SIG-M5 (cell line): ENCODE measurements around the gene PCBP4.

Experiments
- DNase-seq: peaks from one replicate; lab custom pipeline; 2025; lab: John Stamatoyannopoulos, UW

PCBP4 gene

DNA sequence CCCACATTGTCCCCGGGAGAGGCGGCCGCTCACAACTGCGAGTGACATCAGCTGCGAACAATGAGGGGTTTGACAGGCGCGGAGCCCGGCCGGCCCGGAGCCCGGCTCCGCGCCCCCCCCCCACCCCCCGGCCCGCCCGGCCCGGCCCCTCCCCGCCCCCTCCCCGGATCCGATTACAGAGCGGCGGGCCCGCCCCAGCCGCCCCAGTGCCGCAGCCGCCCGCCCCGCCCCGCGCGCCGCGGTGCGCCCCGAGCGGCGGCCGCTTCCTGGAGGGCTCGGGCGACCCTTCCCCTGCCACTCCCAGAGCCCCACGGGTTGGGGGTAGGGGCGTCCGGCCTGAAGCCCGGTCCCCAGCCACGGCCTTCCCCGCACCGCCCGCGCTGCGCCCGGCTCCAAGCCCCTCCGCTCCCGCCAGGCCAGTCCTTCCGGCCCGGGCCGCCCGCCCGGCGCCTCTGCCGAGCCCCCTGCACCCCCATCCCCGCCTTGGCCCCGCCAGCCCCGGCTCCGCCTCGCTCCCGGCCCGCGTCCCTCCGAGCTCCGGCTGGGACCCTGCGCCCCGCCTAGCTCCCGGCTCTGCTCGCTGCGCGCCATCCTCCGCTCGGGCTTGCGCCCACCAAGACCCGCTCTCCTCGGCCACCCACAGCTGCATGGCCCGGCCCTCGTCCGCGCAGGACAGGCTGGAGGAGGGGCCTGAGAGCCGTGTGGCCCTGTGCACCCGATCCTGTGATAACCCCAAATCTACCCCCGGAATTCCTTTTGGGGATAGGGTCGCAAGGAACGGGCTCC is at the start of gene PCBP4:
Gene PCBP4, minus strand, starts transcription at position 71 of the 786 bp plus-strand sequence. CDS start 6,214 bp downstream, outside the sequence.
- no peak for DNase-seq

DNA sequence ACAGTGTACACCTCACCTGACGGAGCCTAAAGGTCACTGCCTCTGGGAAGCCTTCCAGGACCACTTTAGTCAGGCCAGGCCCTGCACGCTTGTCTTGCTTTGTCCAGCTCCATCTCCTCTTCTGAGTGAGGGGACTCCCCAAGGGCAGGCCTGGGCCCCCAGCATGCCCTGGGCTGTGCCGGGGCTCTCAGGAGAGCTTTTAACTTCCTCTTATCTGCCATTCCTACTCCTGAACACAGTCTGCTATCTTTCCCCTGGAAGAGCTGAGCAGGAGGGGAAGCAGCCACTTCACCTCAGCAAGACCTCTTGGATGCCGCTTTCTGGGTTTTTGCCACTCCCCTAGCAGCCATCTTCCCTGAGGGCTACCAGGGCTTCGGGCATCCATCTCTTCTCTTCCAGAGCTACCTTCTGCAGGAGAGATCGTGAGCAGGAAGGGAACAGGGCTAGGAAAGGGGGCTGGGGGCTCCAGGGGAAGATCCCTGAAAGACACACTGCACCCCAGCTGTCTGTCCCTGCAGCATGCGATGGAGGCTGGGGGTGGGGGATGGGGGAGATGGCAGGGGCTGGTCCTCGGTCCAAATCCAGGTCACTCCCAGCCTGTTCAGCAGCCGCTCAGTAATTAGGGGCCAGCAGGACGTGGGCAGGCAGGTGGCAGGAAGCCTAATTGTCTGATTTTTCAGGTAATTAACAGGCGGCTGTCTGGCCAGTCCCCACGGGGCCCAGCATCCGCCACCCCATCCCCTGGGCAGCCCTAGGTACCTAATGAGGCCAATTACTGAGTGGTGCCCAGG is 48.4 kb upstream of the PCBP4 start:
- no peak for DNase-seq

DNA sequence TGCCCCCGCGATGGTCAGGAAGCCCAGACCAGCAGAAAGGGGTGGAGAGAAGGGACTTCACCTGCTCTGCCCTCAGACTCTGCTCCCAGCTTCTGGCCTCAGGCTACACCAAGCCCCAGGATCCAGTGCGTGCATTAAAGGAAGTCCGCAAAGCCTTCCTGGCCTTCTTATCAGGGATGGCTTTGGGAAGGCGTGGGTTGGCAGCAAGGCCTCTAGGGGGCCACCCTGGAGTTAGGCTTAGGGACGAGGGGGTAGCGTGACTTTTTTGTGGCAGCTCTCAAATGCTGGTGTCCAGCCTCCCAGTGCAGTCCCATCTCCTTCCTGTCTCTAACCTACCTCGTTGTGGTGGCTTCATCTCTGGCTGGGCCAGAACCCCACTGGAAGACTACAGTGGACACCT is 47.4 kb upstream of the PCBP4 start:
- no peak for DNase-seq

DNA sequence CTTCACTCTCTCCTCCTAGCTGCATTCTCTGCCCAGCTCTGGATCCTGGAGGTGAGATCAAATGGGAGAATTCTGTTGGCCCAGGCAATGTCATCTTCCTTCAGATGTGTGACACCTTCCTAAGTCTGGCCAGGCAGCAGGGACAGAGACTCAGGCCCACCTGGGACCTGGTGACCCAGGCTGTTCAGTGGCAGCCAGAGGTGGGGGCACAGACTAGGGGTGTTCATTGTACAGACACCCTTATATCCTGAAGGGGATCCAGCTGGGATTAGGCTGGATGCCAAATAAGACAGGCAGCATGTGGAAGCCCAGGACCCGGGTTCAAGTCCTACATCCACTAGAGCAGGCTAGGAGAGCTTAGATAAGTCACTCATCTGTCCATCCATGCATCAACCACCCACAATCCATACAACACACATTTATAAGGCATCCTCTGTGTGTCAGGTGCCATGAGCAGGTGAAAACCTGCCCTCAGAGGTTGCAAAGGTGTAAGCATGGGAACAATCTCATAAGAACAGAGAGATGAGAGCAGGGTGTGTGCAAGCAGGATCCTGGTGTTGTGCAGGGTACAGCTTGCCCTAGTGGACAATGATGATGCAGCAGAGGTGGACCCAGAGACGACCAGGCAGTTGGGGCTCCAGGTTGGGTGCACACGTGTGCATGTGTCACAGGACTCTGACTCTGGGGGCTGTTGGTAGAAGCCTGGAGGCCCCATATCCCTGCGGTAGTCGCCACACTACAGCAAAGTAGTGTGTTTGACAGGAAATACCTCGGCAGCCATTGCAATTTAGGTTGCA is 46.7 kb upstream of the PCBP4 start:
- DNase-seq, result no peak

DNA sequence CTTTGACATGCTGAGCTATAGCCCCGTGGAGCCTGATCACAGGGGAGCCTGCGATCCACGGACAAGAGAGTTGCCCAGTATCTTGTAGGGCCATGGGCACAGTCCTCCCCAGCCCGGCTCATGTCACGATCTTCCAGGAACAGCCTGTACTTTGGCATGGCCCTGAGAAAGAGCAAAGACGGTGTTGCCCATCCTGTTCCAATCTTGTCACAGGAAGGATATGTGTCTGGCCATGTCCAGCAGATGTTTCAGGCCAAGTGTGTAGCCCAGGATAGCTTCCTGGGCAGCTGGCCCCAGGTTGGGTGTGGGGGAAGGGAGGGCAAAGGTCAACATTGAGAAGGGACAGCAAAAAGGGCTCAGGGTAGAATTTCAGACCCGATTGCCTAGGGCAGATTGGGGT is 45.4 kb upstream of the PCBP4 start:
- no peak for DNase-seq

DNA sequence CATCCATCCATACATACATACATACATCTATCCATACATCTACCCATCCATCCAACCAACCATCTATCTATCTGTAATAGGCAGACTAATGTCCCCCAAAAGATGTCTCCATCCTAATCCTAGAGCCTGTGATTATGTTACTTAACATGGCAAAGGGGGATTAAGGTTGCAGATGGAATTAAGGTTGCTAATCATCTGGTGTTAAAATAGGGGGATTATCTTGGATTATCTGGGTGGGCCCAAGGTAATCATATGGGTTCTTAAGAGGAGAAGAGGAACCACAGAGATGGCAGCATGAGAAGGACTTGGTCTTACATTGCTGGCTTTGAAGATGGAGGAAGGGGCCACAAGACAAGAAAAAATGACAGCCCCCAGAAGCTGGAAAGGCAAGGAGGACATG is 43.2 kb upstream of the PCBP4 start:
- DNase-seq, result no peak

DNA sequence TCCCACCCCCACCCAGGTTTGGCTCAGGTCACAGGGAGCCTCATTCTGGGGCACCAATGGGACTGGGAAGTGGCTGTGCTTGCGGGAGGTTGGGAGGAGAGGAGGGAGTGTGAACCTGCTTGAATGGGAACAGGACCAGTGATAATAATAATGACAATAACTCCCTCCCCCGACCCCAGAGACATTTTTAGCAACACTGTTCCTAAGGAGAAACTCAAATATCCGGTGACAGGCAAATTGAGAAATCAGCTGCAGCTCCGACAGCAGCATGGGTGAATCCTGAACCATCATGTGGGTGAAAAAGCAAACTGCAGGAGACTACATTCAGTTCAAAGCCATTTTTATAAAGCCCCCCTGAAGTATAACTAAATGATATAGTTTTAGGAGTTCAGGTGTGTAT is 40.0 kb upstream of the PCBP4 start:
- no peak for DNase-seq

DNA sequence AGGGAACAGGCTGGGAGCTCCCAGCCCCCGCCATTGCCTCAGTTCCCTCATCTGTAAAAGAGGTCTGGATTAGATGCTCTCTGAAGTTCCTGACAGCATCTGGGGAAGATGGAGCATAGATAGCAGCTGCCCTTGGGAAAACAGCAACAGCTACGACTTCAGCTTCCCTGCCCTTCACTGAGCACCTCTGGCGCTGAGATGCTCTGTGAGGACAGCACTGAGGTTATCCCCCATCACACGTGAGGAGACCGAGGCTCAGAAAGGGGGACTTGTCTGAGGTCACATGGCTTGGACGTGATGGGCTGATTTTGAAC is 39.5 kb upstream of the PCBP4 start:
- no peak for DNase-seq

DNA sequence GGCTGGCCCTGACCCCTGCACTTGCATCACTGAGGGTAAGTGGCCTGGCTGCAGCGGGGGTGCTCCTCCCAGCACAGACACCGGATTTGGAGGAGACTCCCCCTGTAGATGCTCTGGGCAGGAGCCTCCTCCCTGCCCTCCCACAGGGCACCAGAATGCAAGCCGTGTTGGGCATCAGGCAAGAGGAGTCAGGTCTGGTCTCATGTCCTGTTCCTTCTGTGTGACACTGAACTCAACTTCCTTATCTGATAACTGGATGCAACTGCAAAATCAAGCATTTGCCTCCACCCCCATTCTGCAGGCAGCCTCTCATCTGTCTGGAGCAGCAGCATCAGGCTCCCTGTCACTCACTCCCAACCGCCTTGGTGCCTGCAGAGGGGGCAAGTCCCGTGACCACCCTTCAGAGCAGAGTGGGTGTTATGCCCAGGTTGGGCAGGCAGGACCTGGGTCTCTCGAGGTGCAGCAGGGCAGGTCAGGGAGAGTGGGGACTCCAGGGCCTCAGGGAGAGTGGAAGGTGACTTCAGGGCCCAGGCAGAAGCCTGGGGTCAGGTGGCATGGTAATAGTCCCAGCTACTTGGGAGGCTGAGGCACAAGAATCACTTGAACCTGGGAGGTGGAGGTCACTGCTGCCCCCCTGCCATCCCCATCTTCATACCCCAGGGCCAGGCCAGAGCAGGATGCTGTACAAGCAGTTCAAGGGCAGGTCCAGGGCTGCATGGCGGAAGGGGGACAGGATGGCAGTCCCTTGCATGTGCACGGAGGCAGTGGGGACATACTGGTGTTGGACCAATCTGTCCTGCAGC is 39.0 kb upstream of the PCBP4 start:
- DNase-seq, result no peak

DNA sequence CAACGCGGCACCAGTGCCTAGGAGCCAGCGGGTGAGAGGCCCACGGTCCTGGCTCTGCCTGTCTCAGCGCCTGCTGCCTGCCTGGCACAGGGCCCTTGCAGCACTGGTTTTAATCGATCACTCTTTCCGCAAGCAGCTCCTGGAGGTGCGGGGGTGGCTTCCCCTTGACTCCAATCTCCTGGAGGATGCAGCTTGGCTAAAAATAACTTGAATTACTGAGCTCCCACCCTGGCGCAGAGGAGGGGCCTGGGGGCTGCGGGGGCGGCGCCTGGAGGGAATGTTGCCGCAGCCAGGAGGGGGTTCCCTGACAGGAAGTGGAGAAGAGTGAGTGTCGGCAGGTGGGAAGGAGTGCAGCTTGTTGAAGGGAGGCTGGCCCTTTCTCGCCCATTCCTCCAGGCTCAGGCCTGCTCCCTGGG is 38.3 kb upstream of the PCBP4 start:
- DNase-seq, result no peak

DNA sequence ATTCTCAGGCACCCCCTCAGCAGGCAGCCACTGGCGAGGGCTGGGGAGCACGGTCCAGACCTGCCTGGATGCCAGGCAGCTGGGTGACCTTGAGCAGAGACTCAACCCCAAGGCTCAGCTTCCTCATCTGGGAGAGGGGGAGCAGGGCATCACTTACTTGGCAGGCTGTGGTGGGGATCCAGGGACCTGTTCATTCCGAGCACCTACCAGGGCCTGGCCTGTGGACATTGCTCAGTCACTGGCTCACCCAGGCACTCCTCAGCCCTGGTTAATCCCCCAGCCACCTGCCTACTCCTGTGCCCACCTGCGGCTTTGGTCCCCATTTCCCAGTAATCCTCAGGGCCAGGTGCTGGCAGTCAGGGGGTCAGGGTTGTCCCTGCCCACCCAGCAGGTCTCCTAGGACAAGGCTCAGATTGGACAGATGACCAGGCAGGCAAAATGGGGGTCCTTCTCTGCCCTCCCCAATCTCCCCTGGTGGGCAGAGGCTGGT is 37.7 kb upstream of the PCBP4 start:
- DNase-seq, result no peak

DNA sequence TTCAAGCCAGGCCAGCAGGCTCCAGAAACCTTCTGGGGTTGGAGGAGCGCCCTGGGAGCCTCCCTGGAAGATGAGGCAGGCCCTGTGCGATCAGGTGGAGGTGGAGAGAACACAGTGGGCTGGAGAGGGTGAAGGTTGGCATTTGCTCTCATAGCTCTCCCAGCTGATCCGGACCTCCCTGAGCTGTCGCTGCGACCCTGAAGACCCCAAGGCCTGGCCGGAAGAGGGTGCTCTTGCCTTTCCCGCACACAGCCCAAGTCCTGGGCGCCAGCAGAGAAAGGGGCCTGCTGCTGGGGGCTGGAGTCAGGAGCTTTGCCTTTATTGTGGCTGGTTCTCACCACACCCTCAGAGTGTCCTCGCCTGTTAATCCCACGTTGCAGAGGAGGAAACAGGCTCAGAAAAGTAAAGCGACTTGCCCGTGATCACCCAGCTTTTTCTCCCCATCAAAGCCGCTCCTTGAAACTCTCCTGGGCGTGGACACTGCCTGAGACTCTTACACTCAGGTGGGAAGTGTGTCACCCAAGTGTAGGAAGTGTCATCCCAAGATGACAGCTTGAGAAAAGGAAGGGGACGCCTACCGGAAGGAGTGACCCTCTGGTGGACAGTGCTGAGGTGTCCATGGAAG is 37.0 kb upstream of the PCBP4 start:
- DNase-seq, result no peak

DNA sequence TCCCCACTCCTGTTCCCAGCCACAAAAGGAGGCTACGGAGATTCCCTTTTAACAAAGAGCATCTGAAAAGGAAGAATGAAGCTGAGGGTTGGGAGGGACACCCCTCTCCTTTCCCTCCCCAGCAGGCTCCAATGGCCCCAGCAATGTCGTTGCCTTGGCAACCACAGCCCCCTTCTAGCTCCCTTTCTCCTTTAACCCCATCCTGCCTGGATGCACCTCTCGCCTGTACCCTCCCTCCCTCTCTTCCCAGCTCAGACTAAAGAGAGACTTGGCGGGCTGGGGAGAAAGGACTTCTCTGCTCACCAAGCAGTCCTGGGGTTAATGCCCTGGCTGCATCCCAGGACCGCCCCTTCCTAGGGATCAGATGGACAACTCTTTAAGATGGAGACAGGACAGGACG is 35.5 kb upstream of the PCBP4 start:
- no peak for DNase-seq

DNA sequence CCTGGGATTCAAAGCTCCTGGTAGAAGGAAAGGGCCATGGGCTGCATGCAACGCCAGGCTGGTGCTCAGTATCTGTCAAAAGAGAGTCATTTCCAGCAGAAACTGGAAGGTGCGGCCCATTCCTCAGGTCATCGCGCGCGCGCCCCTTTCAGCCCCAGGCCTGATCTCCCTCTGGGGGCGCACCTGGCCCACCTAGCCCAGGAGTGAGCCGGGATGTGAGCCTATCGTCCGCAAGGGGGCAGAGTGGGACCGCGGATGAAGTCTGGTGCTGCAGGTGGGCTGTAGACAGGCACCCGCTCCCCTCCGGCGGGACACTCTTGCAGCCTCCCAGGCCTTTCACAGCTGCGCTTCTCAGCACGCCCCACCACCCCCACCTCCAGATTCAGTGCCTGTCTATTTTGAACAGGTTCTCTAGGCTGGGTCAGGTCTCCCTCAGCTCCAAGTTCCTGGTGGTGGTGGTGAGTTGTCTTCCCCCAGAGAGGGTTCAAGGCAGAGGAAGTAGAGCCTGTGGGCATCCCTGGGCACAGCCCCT is 34.3 kb upstream of the PCBP4 start:
- DNase-seq, result no peak

DNA sequence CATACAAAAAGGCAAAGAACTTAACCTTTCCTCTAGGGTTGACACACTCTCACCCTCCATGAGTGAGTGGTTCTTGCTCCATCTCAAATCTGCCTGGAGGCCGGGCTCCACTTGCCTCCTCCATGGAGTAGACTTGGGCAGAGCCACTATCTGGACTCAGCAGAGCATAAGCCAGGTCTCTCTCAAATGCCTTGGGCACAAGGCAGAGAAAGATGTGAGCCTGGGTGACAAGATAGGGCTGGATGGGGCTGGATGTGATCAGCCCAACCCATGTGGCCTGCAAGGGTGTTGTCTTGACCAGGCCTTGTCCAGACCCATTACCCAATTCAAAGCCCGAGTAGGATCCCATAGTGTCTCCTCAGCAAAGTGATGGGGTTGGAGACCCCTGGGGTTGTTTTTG is 32.6 kb upstream of the PCBP4 start:
- DNase-seq, result no peak

DNA sequence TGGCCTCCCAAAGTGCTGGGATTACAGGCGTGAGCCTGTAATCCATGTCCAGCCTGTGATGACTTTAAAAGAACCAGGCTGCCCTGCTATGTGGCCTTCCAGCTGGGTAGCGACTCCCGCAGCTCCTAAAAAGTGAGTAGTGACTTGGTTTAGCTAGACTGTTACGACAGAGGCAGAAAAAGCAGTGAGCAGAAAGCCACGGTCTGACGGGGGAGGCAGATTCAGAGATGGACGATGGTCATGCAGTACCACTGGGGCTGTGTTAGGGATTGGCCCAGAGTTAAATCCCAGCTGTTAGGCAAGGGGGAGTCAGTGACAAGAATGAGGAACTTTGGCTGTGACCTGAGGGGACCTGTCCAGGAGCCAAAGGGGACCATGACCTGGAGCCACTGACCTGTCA is 31.5 kb upstream of the PCBP4 start:
- no peak for DNase-seq

DNA sequence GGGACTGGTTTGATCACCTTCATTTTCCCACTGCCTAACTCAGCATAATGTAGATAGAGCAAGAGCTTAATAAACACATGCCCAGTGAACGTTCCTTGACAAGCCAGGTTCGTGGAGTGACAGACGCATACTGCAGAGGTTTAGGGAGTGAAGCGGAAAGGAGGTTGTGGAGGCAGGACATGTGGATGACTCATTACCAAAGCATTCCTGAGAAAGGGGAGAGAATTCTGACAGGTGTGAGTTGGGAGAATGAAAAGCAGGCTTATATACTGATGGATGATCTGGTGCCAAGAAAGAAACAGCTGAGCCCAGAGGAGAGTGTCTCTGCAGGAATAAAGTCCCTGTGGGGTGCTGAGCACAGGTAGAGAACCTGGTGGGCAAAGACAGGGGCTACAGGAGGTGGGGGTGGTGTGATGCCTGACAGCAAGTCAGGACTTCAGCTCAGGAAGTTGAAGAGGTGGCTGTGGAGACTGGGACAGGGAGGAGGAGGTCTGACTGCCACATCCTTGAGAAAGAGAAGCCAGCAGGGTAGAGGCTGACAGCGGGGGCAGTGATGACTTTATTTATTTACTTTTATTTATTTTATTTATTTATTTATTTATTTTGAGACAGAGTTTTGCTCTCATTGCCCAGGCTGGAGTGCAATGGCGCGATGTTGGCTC is 30.8 kb upstream of the PCBP4 start:
- DNase-seq, result no peak

DNA sequence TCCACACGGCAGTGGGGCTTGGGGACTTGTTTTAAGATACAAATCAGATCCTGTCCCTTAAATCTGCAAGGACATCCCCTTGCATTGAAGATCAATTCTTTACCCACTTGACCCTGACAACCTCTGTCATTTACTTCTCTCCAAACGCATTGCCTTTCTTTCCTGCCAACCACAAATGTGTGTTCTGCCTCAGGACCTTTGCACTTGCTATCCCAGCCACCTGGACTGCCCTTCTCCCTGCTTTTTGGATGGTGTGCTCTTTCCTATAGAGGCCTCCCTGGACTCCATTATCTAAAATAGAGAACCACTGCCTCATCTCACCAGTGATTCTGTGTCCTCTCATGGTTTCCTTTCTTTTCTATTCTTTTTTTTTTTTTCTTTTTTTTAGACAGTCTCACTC is 29.9 kb upstream of the PCBP4 start:
- no peak for DNase-seq

DNA sequence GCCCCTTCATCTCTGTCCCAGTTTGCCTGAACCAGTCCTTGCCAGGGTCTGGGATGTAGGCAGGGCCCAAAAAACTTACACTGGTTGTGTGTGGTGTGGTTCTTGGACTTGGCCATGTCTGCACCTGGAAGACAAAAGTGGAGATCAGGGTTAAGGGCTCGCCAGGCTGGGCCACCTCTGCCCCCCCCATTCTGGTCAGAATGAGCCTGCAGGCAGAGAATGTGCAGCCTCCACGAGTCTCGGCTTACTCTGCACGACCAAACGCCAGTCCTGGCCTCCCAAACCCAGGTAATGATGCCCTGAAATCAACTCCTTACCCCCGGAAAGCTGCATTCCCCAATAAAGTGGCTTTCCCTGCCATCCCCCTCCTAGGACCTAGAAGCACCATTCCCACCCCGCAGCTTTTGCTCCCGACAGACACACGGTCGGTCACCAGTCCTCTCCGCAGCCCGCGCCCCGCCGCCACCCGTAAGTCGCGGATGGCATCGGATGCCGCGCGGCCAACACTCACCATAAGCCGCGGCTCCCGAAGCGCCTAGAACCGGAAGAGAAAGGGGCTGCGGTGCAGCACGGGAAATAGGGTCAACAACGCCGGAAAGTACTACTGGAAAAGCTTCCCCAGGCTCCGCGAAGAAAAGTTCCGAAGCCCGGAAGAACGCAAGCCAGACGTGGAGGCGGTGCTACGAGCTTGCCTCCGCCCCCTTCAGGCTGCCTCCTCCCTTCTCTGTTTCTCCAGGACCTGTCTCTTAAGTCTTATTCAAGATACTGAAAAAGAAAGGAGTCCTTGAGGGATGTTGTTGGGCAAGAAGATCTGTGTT is 28.3 kb upstream of the PCBP4 start, which contains the start of gene RPL29:
Gene RPL29, minus strand, starts transcription at position 550 of the 818 bp plus-strand sequence. Its CDS starts 434 bp downstream, at position 116.
- DNase-seq, result peak; percentile 88
